ENCODE measurements around the gene AATK. TPM values are rescaled to one million over a fixed set of nuclear protein-coding genes. Genes with fewer than 3 reads are reported as not detected.

AATK gene
- total and polyA plus RNA-seq, 11 donors = 1.3 to 12.0 (median 9.3) TPM

DNA sequence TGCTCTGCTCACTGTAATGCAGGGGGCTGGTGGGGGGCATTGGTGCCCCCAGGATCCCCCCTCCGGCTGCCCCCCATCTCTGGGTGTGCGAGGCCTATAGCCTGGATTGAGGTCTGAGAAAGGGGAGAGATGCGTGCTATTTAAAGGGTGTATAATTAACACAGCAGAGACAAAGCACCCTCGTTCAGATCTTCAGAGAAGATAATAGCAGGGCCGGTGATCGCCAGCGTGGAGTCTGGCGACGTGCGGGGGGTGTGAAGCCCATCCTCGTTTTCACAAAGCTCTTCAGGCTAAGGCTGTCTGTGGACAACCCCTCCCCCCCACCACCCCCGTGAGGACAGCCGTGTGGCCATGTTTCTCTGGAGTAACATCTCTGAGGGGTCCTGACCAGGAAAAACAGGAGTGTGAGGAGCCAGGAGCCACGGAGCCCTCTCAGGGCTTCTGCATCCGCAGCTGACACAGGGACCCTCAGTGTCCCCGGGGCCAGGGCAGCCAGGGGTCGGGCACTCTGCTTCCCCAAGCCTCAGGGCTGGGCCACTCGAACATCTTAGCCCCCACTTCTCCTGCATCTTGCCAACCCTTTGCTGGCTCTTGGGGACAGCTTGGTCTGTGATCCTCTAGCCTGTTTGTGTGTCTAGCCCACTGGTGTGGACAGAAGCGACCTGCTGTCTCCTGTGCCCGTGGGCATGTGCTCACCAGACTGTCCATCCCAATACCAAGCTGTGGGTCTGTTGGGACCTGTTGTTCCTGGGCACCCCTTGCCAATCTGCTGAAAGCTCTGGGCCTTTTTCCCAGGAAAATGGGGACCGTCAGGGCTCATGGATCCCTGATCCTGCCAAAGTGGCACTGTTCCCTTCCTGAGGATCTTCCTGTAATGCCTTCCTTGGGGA, 72.2 kb downstream of the AATK start:
- H3K9me3 ChIP-seq = no peaks in the 10 kb centered on the region
- no peak overlapping the region for H3K4me3 ChIP-seq
- WGBS, 4 donors = 82 to 92% (median 87%) methylated on average over 17 to 21 of the region's 21 CpGs
- TF ChIP-seq, protein P1, sequence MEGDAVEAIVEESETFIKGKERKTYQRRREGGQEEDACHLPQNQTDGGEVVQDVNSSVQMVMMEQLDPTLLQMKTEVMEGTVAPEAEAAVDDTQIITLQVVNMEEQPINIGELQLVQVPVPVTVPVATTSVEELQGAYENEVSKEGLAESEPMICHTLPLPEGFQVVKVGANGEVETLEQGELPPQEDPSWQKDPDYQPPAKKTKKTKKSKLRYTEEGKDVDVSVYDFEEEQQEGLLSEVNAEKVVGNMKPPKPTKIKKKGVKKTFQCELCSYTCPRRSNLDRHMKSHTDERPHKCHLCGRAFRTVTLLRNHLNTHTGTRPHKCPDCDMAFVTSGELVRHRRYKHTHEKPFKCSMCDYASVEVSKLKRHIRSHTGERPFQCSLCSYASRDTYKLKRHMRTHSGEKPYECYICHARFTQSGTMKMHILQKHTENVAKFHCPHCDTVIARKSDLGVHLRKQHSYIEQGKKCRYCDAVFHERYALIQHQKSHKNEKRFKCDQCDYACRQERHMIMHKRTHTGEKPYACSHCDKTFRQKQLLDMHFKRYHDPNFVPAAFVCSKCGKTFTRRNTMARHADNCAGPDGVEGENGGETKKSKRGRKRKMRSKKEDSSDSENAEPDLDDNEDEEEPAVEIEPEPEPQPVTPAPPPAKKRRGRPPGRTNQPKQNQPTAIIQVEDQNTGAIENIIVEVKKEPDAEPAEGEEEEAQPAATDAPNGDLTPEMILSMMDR (IDR thresholded peaks at IDR 0.05) = no peak
- no peak for TF ChIP-seq POLR2A (IDR thresholded peaks at IDR 0.05)
- peaks cover 0 to 48% (median 15%) of the 10 kb centered on the region in 12 donors for H3K4me1 ChIP-seq
- H3K27me3 ChIP-seq = no peaks in the 10 kb centered on the region
- intact Hi-C loops (cut with DNase I) = loop anchor here in 2 of 10 donors (10.0 kb wide), 1 partner anchor 669 kb away; no protein-coding TSS in a partner anchor
- H3K27ac ChIP-seq = peak overlapping the region in 1 of 12 donors; percentile 70
- DNase-seq (no peak), ATAC-seq (no peak)
- H3K36me3 ChIP-seq = peaks cover 0 to 2% (median 0%) of the 10 kb centered on the region in 9 donors

DNA sequence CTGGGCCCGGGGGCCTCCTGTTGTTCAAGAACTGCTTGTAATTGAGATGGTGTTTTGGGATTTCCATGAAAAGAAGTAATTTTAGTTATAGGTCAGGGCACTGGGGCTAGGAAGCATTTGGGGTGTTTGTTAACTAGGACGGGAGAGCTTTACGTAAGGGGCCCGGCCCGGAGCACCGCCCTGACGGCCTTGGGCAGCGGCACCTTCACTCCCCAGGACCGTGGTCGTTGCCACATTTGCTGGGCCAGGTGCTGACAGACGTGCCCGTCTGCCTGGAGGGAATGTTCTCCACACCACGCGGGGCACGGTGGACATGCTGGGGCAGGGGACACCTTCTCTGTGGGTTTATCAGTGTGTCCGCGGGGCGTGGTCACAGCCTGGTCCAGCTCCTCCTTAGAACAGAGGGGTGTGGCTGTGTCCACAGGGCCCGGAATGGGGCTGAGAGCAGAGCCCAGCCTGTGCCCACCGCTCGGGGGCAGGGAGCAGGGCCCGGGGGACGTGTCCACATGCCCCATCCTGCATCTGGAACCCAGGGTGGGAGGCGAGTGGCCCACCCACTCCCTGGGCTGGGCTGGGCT, 73.4 kb downstream of the AATK start:
- no peak for DNase-seq
- Histone ChIP-seq H3K27ac (no peak overlapping the region), H3K4me1 (peaks cover 0 to 37% (median 10%) of the 10 kb centered on the region in 12 donors), H3K36me3 (peaks cover 0 to 15% (median 0%) of the 10 kb centered on the region in 9 donors), H3K4me3 (no peak overlapping the region), H3K27me3 (no peaks in the 10 kb centered on the region), H3K9me3 (no peaks in the 10 kb centered on the region)
- TF ChIP-seq POLR2A (IDR thresholded peaks at IDR 0.05) = no peak
- TF ChIP-seq, protein P1 (IDR thresholded peaks at IDR 0.05) = no peak
- intact Hi-C loops (cut with DNase I) = loop anchor here in 2 of 10 donors (10.0 kb wide), 1 partner anchor 668 kb away; no protein-coding TSS in a partner anchor
- 92 to 93% (median 93%) methylated on average over 24 of the region's 24 CpGs for WGBS, 4 donors
- ATAC-seq = no peak

DNA sequence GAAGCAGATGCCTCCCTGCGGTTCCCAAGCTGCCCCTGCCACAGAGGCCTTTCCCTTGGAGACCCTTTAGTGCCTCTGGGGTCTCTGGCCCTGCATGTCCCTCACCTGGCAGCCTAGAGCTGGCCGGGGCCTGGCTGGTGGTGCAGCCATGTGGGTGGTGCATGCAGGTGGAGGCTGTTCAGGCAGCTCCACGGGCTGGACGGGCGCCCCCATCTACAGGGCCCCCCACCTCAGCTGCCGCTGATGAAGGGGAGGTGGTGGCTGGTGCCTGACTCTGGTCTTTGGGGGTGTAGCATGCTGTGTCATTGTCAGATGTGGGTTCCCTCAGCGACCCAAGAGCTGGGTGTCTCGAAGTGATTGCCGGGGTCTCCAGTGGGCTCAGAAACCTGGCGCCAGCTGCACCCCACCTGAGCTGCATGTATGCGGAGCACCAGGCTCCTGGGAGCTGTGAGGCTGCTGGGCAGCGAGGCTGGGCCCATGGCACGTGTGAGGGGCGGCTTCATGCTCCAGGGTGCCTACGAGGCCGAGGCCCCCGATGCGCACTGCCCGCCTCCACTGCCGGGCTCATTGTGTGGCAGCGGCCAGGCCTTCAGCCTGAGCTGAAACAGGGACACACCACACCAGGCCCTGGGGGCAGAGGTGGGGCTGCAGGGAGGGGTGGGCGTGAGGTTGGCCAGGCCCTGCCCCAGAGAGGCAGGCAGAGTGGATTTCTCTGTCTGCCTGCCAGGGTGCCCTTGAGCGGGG, 74.1 kb downstream of the AATK start:
- peaks cover 0 to 30% (median 3%) of the 10 kb centered on the region in 12 donors for H3K4me1 ChIP-seq
- ATAC-seq (no peak), DNase-seq (no peak)
- intact Hi-C loops (cut with DNase I) = loop anchor here in 2 of 10 donors (10.0 kb wide), 1 partner anchor 667 kb away; no protein-coding TSS in a partner anchor
- TF ChIP-seq, protein P1 (IDR thresholded peaks at IDR 0.05) = no peak
- no peak for TF ChIP-seq POLR2A (IDR thresholded peaks at IDR 0.05)
- H3K27me3 ChIP-seq = no peaks in the 10 kb centered on the region
- WGBS, 4 donors = 91 to 100% (median 95%) methylated on average over 4 to 23 of the region's 23 CpGs
- peaks cover 0 to 20% (median 4%) of the 10 kb centered on the region in 9 donors for H3K36me3 ChIP-seq
- H3K27ac ChIP-seq = no peak overlapping the region
- no peak overlapping the region for H3K4me3 ChIP-seq
- no peaks in the 10 kb centered on the region for H3K9me3 ChIP-seq
